Panc1 (cell line): ENCODE measurements around the gene DGCR8. TPM values are rescaled to one million over a fixed set of nuclear protein-coding genes. Genes with fewer than 3 reads are reported as not detected.

Experiments used
- ATAC-seq: fragments of 200-7000 bp; cut with Tn5 transposase; 2 replicates; pipeline ENCODE4 v1.9.1; 2020; ENCODE audit warnings: mild to moderate bottlenecking, moderate library complexity
- BruUV-seq: library from RNA; stranded (reverse); fragments of 400-500 nt; replicated peaks from 2 replicates; lab custom pipeline; 2021; lab: Mats Ljungman, UMichigan
- CTCF ChIA-PET: fragments of 300-600 bp; sonication (Branson Sonifier 250); formaldehyde crosslinking; loops from one replicate; lab custom pipeline; 2022; ENCODE audit warnings: antibody characterized with exemption; lab: Charles Lee
- POLR2A ChIA-PET: fragments of 300-600 bp; sonication (Branson Sonifier 250); formaldehyde crosslinking; loops from one replicate; lab custom pipeline; 2022; ENCODE audit warnings: antibody characterized with exemption; lab: Charles Lee
- DNase-seq: peaks from one replicate; pipeline ENCODE4 v3.0.0-alpha.2; 2010; ENCODE audit warnings: low read depth, low spot score
- H3K27ac ChIP-seq: 2 replicates; pipeline ENCODE4 v1.5.1; 2011; ENCODE audit warnings: mild to moderate bottlenecking, low read length, inconsistent platforms
- H3K27me3 ChIP-seq: fragments of 200-500 bp; sonication (Bioruptor generic); 2 replicates; pipeline ENCODE4 v1.6.0; 2014; ENCODE audit warnings: low read length, inconsistent platforms; ENCODE audit not compliant: control insufficient read depth, insufficient read depth
- H3K36me3 ChIP-seq: fragments of 200-500 bp; sonication (Bioruptor generic); 2 replicates; pipeline ENCODE4 v1.5.1; 2014; ENCODE audit warnings: inconsistent platforms, mild to moderate bottlenecking, low read length, moderate library complexity; ENCODE audit not compliant: control insufficient read depth, insufficient read depth
- H3K4me1 ChIP-seq: 2 replicates; pipeline ENCODE4 v1.5.1; 2011; ENCODE audit warnings: inconsistent platforms, mild to moderate bottlenecking, low read length, moderate library complexity; ENCODE audit not compliant: control insufficient read depth, insufficient read depth
- H3K4me3 ChIP-seq, 2 experiments: 2 replicates each; pipeline ENCODE4 v1.5.1; 2011 to 2012; ENCODE audit warnings: low read depth in 2 of 2, low read length in 2 of 2, mild to moderate bottlenecking in 2 of 2, inconsistent platforms in 1 of 2, moderate library complexity in 1 of 2
- H3K9me3 ChIP-seq: fragments of 200-500 bp; sonication (Bioruptor generic); 2 replicates; pipeline ENCODE4 v1.5.1; 2014; ENCODE audit warnings: low read depth, mild to moderate bottlenecking, inconsistent platforms, low read length, moderate library complexity; ENCODE audit not compliant: control insufficient read depth, insufficient read depth
- CTCF ChIP-seq: fragments of 450-650 bp; IDR thresholded peaks from 2 replicates; pipeline ENCODE4 v1.5.1; 2017; ENCODE audit warnings: mild to moderate bottlenecking
- POLR2AphosphoS5 ChIP-seq: IDR thresholded peaks from 2 replicates; pipeline ENCODE4 v1.6.1; 2012; ENCODE audit warnings: mild to moderate bottlenecking, low read depth, low read length, moderate library complexity
- SIN3A ChIP-seq: IDR thresholded peaks from 2 replicates; pipeline ENCODE4 v1.6.1; 2012; ENCODE audit warnings: low read depth, mild to moderate bottlenecking, low read length, moderate library complexity, borderline replicate concordance; ENCODE audit not compliant: insufficient read depth
- TCF7L2 ChIP-seq: IDR thresholded peaks from 2 replicates; pipeline ENCODE4 v1.6.1; 2011; ENCODE audit warnings: mild to moderate bottlenecking, low read depth, low read length, inconsistent platforms
- in situ Hi-C: cut with HindIII; loops from 2 replicates; pipeline ENCODE4 v1.10.0; 2016; ENCODE audit warnings: low sequenced_read_pairs, low pct_unique_long_range_greater_than_20kb
- intact Hi-C: fragments of 100-400 bp; cut with micrococcal nuclease; formaldehyde crosslinking; loops from one replicate; pipeline ENCODE4 v1.10.0; 2022; ENCODE audit not compliant: unreplicated experiment
- total RNA-seq: library from RNA; stranded (reverse); gene quantifications from one replicate; pipeline ENCODE4 v1.2.1, GENCODE V29; 2021; ENCODE audit not compliant: unreplicated experiment
- TF ChIP-seq, protein P1 (sequence below), 2 experiments: IDR thresholded peaks; 2 replicates each; pipeline ENCODE4 v1.6.1; 2011 to 2012; ENCODE audit warnings: low read depth in 2 of 2, control low read depth in 1 of 2, low read length in 1 of 2, mild to moderate bottlenecking in 1 of 2, moderate library complexity in 1 of 2; ENCODE audit not compliant: insufficient read depth in 1 of 2

The DGCR8 gene
- total RNA-seq, 1 experiment from 2014 or later: 35.0 TPM

- ChIA-PET CTCF (no interaction called here), POLR2A (no interaction called here)
- ATAC-seq (no peak), DNase-seq (no peak)
- Histone ChIP-seq H3K36me3 (no peaks in the 10 kb centered on the region), H3K4me1 (no peaks in the 10 kb centered on the region), H3K27me3 (no peaks in the 10 kb centered on the region), H3K4me3 (no peak overlapping the region), H3K27ac (no peak overlapping the region), H3K9me3 (no peaks in the 10 kb centered on the region)
- TF ChIP-seq CTCF: no peak
- no peak for TF ChIP-seq POLR2AphosphoS5
- TF ChIP-seq, protein P1, sequence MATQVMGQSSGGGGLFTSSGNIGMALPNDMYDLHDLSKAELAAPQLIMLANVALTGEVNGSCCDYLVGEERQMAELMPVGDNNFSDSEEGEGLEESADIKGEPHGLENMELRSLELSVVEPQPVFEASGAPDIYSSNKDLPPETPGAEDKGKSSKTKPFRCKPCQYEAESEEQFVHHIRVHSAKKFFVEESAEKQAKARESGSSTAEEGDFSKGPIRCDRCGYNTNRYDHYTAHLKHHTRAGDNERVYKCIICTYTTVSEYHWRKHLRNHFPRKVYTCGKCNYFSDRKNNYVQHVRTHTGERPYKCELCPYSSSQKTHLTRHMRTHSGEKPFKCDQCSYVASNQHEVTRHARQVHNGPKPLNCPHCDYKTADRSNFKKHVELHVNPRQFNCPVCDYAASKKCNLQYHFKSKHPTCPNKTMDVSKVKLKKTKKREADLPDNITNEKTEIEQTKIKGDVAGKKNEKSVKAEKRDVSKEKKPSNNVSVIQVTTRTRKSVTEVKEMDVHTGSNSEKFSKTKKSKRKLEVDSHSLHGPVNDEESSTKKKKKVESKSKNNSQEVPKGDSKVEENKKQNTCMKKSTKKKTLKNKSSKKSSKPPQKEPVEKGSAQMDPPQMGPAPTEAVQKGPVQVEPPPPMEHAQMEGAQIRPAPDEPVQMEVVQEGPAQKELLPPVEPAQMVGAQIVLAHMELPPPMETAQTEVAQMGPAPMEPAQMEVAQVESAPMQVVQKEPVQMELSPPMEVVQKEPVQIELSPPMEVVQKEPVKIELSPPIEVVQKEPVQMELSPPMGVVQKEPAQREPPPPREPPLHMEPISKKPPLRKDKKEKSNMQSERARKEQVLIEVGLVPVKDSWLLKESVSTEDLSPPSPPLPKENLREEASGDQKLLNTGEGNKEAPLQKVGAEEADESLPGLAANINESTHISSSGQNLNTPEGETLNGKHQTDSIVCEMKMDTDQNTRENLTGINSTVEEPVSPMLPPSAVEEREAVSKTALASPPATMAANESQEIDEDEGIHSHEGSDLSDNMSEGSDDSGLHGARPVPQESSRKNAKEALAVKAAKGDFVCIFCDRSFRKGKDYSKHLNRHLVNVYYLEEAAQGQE (IDR thresholded peaks at IDR 0.05; ENCODE audit: insufficient read depth in 1 of 2, low read depth in 2 of 2, low read length in 1 of 2): no peak
- BruUV-seq: no TSS peak
- in situ Hi-C loops (no loop called here), intact Hi-C loops (no loop called here)
Observed at GRCh38 chr22:20062043-20062765, 17.8 kb upstream of the DGCR8 start.

DNA sequence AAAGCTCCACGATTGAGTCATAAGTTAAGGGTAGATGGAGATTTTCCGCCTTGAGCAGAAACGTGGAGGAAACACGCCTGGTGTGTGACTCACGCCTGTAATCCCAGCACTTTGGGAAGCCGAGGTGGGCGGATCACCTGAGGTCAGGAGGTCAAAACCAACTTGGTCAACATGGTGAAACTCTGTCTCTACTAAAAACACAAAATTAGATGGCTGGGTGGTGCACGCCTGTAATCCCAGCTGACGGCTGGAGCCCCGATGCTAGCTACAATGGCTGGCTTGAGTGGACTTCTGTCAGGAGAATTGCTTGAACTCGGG lies 17.3 kb upstream of the DGCR8 start:
- ATAC-seq: no peak

More for the DNA sequence above, 17.3 kb upstream of the DGCR8 start:
- ChIA-PET CTCF (no interaction called here), POLR2A (no interaction called here)
- TF ChIP-seq POLR2AphosphoS5 (no peak), SIN3A (no peak), CTCF (no peak), TCF7L2 (no peak)
- TF ChIP-seq, protein P1 (IDR thresholded peaks at IDR 0.05; ENCODE audit: insufficient read depth in 1 of 2, low read depth in 2 of 2, low read length in 1 of 2): no peak
- no peak overlapping the region for H3K27ac ChIP-seq
- no peak overlapping the region for H3K4me3 ChIP-seq
- no peaks in the 10 kb centered on the region for H3K36me3 ChIP-seq
- H3K4me1 ChIP-seq: no peaks in the 10 kb centered on the region
- no TSS peak for BruUV-seq
- in situ Hi-C loops: no loop called here
- no peaks in the 10 kb centered on the region for H3K27me3 ChIP-seq
- no peak for DNase-seq
- intact Hi-C loops: no loop called here
- H3K9me3 ChIP-seq: no peaks in the 10 kb centered on the region
